C4-2B (cell line): ENCODE measurements around the gene OR13J1.

ENCODE experiments used
- H3K27ac ChIP-seq: fragments of 450-650 bp; 2 replicates; pipeline ENCODE4 v1.5.1; 2017
- CTCF ChIP-seq: fragments of 450-650 bp; conservative IDR thresholded peaks from 2 replicates; pipeline ENCODE4 v1.5.1; 2017; ENCODE audit warnings: mild to moderate bottlenecking
- ZFX ChIP-seq: fragments of 450-650 bp; IDR thresholded peaks from 2 replicates; pipeline ENCODE4 v1.6.1; 2017

The OR13J1 gene

DNA sequence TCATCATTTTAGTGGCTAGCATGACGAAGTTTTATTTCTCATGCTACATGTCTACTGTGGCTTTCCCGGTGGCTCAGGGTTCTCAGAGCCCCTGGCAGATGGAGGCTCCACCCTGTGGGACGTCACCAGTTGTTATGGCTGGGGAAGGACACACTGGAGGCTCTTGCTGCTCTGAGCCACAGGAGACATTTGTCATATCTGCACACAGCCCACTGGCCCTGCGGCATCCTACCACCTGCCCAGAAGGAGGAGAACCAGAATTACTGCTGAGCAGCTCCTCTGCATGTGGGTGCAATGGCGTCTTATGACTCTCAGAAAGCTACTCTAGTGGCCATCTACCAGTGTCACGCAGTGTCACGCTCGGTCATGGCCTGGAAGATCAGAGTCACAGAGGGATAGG, 6.6 kb downstream of the OR13J1 start:
- no peak for TF ChIP-seq CTCF
- TF ChIP-seq ZFX = no peak

GRCh38 chr9:35862328-35862727, 7.9 kb downstream of the OR13J1 start:
- TF ChIP-seq CTCF = no peak
- TF ChIP-seq ZFX = no peak
- H3K27ac ChIP-seq = no peak overlapping the region

More for the DNA sequence above, 6.6 kb downstream of the OR13J1 start:
- no peak overlapping the region for H3K27ac ChIP-seq

DNA sequence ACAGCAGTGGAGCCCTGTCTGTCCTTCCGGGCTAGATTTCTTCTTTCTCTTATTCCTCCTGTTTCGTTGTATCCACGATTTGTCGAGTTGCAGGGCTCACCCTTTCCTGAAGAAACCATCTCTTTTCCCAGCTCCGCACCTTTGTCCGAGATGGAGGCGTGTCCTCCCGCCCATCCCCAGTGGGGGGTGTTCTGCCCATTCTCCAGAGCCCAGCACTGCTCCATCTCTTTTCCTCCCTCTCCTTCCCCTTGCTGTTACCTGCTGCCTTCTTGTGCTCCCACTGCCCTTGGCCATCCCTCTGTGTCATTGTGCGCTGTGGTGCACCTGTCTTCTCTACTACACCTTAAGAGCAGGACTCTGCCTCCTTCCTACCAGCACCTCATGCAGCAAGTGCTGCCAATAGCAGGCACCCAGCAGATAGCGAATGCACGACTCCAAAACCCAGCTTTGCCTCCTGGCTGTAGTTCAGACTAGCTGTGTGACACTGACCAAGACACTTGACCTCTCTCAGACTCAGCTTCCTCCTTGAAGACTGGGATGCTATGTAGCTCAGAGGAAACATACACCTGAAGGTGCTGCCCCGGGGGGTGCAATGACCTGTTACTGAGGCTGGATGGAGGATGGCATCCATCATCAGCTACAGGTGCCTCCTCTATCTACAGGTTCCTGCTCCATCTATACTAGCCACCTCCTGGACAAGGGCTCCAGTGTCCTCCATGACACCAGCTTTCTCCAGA, 8.9 kb downstream of the OR13J1 start:
- TF ChIP-seq ZFX = no peak
- no peak for TF ChIP-seq CTCF
- no peak overlapping the region for H3K27ac ChIP-seq

- TF ChIP-seq CTCF (no peak), ZFX (no peak)
- H3K27ac ChIP-seq = no peak overlapping the region
Observed at GRCh38 chr9:35859990-35860339, 10.2 kb downstream of the OR13J1 start.

DNA sequence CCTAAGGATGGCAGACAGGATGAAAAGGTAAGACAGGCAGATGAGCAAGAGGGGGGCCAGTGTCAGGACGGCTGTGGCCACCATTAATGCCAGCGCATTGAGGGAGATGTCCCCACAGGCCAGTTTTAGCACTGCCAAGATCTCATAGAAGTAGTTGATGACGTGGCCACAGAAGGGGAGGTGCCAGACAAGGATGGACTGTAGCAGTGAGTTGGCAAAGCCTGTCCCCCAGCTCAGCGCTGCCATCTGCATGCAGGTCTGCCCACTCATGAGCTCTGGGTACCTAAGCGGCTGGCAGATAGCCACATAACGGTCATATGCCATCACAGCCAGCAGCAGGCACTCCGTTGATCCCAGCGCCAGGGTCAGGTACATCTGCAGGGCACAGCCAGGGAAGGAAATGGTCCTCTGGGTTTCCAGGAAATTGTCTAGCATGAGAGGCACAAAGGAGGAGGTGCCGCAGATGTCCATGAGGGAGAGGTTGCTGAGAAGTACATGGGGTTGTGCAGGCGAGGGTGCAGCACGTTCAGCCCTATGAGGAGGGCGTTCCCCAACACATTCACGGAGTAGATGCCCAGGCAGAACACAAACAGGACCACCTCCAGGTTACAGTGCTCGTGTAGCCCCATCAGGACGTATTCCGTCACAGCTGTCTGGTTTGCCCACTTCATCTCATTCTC, 10.8 kb downstream of the OR13J1 start:
- TF ChIP-seq CTCF (no peak), ZFX (no peak)

GRCh38 chr9:35858458-35858857, 11.7 kb downstream of the OR13J1 start:
- H3K27ac ChIP-seq = no peak overlapping the region
- TF ChIP-seq ZFX (no peak), CTCF (no peak)

More for the DNA sequence above, 10.8 kb downstream of the OR13J1 start:
- no peak overlapping the region for H3K27ac ChIP-seq

GRCh38 chr9:35856882-35857281, 13.3 kb downstream of the OR13J1 start:
- TF ChIP-seq CTCF = no peak
- no peak for TF ChIP-seq ZFX
- H3K27ac ChIP-seq = no peak overlapping the region
